H54 (cell line): ENCODE results near the gene SCN5A.

Experiments
- DNase-seq: peaks from one replicate; pipeline ENCODE4 v3.0.0; 2011; ENCODE audit warnings: low spot score, mixed read lengths; ENCODE audit not compliant: insufficient read length
- FAIRE-seq: peaks from 3 replicates; lab custom pipeline; 2011; peaks lifted over from hg19 to GRCh38; lab: Jason Lieb, UNC
- POLR2A ChIP-seq: IDR thresholded peaks from 2 replicates; pipeline ENCODE4 v1.6.1; 2011; ENCODE audit warnings: low read depth, mild to moderate bottlenecking, low read length

SCN5A gene

DNA sequence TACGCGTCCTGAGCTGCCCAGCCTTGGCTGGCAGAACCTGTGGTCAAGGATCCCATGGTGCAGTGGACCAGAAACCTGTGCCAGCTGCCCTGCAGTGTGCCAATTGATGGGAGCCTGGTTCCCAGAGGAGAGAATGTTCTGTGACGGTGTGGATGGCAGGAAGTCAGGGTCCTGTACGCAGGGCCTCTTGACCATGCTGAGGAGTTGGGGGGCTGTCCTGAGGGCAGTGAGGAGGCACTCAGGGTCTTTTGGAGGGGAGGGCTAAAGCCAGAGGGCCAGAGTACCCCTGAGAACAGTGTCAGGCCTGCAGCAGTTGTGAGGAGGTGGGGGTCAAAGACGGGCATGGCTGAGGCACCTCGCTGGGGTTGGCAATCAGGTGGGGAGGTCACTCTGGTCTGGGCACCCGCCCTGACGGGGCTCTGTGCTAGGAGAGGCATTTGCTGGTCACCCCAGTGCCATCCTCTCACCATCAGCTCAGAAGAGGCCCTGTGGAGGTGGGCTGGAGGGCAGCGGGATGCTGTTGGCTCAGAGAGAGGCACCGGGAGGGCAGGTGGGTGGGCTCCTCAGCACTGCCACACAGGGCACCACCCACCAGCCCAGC is 61.0 kb downstream of the SCN5A start:
- FAIRE-seq (no peak), DNase-seq (no peak)
- no peak for TF ChIP-seq POLR2A

DNA sequence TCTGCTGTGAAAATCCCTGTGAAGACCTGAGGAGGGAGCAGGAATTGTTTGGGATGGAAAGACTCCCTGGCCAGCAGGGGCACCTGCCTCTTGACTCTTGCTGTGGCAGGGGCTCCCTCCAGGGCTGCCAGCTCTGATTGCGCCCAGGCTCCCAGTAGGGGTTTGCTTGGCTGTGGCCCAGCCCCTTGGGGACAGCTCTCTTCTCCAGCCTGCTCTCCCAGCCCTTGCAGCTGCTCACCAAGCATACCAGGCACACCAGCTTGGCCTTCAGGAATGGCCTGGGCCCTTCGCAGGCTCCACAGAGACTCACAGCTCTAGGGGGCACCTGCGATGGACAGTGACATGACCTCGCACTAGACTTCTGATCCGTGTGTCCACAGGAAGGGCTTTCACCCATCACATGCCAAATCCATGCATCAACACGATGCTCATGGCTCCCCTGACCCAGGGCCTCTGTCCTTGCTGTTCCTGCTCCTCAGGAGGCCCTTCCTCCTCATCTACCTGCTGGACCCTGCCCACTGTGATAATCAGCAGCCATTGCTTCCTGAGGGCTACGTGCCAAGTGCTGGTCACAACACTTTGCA is 61.8 kb downstream of the SCN5A start:
- DNase-seq (no peak), FAIRE-seq (no peak)
- no peak for TF ChIP-seq POLR2A

DNA sequence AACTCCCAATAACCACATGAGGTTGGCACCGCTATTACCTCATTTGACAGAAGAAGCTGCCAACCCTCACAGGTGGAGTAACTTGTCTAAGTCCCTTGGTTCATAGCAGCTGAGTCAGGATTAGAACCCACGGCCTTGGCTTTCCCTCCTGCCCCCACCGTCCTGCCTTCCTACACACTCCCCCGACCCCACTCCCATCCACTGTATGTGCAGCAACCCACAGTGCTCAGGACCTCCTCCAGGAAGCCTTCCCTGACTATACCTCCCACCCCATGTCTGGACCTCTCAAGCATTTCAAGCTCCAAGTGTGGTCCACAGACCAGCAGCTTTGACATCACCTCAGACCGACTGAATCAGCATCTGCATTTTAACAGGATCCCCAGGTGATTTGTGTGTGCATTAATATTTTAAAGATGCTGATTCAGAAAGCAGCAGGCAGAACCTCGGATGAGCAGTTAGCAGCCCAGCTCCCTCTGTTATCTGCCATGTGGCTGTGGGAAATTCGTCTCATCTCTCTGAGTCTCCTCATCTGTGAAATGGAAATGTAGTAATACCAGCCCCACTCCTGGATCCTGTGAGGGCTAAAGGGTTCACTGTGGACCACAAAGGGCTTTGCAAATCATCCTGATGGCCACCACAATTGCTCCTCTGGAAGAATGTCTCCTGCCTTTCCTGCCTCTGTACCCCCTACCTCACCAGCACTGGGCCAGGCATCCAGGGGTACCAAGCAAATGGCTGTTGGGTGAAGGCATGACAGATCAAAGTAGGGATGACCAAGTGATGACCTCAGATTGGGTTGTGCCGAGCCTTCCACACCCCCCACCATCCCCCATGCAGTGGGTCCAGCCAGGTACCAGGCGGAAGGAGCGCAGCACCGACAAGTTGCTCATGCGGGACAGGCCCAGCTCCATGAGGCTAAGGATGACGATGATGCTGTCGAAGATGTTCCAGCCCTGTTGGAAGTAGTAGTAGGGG is 62.7 kb downstream of the SCN5A start:
- no peak for TF ChIP-seq POLR2A
- FAIRE-seq, result no peak

DNA sequence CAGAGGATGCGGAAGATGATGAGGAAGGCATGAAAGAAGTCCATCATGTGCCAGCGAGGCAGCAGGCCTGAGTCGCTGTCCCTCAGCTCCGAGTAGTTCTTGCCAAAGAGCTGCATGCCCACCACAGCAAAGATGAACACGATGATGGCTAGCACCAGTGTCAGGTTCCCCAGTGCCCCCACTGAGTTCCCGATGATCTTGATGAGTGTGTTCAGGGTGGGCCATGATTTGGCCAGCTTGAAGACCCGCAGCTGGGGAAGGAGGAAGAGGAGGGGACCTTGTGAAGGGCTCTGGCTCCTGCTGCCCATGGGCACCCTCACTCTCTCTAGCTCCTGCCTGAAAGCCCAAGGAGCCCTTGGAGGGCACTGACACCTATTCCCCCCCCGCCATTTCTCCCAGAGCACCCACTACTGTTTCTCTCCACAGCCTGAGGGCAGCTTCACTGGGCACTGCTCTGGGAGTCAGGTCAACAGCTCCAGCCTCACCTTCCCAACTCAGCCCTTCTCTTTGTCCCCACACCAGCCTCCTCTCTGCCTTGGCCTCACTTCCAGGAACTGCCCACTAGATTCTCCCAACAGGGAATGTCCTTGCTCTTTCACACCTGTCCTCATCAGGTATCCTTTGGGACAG is 63.6 kb downstream of the SCN5A start:
- TF ChIP-seq POLR2A, result no peak
- FAIRE-seq, result no peak
- DNase-seq, result no peak

More for the DNA sequence above, 62.7 kb downstream of the SCN5A start:
- DNase-seq, result no peak

DNA sequence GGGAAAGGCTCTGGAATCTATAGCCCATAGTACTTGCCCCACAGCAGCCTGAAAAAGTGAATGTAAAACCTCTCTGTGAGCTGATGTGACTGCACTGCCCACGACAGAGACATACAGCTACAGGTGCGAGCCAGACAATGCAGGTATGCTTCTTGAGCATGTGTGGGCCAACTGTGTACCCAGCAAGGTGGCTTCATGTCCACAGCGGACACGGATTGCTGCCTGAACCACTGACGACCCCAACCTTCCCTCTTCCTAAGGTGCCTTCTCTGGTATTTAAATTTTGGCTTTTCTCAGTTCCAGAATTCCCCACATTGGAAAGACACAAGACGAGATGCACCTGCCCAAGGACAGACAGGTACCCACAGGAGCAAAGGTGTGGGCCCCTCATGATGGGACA is 65.8 kb downstream of the SCN5A start:
- TF ChIP-seq POLR2A, result no peak
- DNase-seq, result no peak
- FAIRE-seq, result no peak

DNA sequence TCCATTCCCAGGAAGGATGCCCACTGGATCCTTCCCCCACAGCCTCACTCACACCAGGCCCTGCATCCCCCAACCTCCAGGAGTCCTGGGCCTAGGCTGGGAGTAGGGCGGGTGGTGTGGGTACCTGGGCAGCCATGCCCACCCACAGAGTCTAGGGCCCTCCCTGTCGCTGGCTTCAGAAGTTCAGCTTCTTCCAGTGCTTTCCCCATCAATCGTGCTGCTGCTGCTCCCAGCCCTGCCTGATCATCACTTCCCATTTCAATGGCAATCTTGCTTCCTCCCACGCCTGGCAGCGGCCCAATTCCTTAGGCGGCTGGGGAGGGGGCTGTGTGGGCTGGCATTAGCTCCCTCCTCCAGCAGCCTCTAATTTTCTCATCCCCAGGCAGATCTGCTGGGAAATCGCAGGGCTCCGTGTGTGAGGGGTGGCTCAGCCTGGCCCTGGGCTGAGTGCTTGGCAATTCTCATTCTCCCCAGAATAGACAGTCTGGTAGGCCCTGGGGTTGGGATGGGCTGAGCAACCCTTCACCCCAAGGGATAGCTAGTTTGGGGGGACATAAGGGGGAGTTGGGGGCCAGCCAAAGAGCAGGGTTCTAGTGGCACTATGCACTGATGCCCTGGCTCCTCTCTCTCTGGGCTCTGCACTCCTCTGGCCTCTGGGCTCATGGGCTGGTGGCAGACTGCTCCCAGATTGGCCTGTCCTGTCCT is 66.4 kb downstream of the SCN5A start:
- no peak for TF ChIP-seq POLR2A
- DNase-seq, result no peak
- FAIRE-seq, result no peak

DNA sequence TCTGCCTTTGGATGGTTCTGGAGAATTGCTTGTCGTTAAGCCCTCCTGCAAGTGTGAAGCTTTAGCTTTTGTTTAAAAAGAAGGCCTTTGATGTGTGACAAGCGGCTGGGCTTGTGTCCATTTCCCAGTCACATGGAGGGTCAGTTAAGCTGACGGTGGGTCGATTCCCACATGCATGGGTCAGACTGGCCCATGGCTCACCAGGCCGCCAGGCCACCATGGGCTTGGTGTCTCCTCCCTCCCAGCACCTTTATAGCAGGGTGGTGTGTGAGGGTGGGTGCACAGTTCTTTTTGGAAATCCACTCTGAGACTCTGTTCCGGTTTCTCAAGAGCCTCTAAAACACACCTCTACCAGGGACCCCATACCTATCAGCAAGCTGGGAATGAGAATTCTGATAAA is 67.2 kb downstream of the SCN5A start:
- FAIRE-seq, result no peak
- no peak for DNase-seq
- no peak for TF ChIP-seq POLR2A

DNA sequence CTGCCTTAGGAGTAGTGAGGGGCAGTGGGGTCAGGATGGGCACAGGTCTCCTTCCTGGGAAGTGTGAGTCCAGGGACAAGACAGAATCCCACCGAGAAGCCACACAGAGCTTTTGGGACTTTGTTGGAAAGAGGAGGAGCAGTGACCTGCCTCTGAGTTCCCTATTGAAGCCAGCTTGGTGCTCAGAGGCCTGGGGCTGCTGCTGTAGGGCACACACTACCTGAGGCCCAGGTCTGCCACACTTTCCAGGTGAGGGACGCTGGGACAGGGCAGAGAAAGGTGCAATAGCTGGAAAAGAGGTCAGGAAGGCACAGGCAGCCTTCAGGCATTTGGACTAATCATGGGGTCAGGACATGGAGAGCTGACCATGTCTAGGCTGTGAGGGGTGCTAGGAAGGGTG is 67.7 kb downstream of the SCN5A start:
- no peak for TF ChIP-seq POLR2A
- DNase-seq (no peak), FAIRE-seq (no peak)

DNA sequence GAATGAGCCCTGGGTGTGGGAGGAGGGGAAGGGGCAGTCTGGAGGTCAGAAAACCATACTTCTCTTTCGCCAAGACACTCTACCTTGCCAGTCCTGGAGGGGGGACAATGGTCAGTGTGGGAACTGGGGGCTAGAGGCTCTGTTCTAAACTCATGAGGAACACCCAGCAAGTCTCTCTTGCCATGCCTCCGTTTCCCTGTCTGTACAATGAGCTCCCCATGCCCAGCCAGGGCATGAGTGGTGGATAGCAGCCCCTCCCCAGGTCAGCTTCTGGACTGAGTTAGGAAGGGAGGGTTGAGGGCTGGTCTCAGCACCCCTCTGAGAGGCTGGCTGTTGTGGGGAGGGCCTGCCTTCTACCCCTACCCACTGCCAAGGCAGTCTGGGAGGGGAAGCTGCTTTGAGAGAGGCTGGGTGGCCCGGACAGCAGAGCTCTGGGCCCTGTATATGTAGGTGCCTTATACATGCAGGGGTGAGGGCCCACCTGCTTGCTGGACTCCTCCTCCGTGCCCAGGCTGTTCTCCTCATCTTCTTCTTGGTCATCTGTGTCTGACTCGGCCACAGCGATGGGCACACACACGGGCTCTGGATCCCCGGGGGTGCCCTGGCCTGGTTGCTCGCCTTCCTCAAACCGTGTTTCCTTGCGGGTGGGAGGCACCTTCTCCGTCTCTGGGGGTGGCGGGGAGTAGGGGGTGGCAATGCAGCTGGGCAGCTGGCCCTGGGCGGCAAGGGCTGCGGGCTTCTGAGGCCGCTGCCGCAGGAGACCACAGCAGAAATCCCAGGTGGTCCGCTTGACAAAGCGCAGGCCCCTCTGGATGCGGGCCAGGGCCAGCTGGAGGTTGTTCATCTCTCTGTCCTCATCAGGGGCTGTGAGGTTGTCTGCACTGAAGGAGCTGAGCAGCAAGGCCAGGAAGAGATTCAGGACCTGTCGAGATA is 68.8 kb downstream of the SCN5A start:
- TF ChIP-seq POLR2A, result no peak
- FAIRE-seq (no peak), DNase-seq (no peak)

DNA sequence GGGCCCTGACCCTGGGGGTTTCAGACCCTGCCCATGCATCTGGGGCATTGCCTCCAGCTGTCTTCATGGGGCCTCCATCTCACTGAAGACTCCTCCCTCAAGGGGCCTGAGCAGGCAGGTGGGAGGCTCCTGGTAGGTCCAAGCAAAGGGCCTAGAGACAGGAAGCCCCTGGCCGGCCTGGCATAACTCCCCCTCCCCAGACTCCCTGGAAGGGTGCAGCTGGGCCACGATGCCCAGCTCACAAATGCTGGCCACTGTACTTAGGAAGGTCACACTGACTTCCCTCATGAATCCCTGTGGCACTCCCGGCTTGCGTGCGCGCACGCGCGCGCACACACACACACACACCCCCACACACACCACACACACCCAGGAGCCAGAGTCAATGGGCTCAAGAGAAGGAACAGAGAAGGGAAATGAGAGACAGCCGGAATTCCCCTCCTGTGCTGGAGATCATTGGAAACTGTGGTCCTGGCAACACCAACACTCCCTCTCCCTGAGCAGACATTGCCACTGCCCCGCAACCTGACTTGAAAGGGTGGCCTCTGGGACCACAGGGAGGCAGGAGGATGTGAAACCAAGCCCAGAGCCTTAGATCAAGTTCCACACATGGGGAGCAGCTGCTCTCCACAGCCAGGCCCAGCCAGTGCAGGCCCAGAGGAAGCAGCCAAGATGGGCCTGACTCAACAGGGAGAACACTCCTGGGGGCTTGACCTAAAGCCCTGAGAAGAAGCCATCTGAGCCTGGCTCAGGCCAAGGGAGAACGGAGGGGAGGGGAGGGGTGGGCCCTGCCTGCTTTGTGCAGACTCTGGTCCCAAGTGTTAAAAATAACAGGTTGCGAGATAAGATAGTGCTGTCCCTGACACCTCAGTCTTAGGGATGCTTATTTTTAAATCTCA is 69.7 kb downstream of the SCN5A start:
- DNase-seq, result no peak
- no peak for FAIRE-seq
- TF ChIP-seq POLR2A, result no peak

DNA sequence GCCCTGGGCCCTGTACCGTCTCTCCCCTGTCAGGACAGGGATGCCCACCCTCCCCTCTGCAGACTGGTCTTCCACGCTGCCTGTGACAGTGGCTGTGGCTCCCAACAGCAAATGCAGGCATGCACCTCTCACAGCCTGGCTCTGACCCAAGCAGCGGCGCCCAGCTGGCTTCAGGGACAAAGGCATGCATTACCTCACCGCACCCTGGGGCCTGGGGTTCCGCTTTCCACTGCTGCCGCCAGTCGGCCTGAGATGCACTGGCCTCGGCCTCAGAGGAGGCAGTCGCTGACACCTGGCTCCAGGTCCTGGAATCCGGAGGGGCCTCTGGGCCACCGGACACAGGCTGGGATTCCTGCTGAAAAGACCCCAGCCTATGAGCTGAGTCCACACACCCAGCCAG is 70.3 kb downstream of the SCN5A start:
- no peak for TF ChIP-seq POLR2A
- FAIRE-seq, result no peak
- DNase-seq, result peak; percentile 80
